C4-2B (cell line): Measurements from ENCODE around the gene SLC9A9.
"Not testable (repeated sequence)": the region's sequence is repeated elsewhere in the genome, so short reads cannot be mapped to it uniquely, and the experiment has no call there.

Experiments
- H3K27ac ChIP-seq: fragments of 450-650 bp; 2 replicates; pipeline ENCODE4 v1.5.1; 2017
- CTCF ChIP-seq: fragments of 450-650 bp; conservative IDR thresholded peaks from 2 replicates; pipeline ENCODE4 v1.5.1; 2017; ENCODE audit warnings: mild to moderate bottlenecking
- ZFX ChIP-seq: fragments of 450-650 bp; IDR thresholded peaks from 2 replicates; pipeline ENCODE4 v1.6.1; 2017

SLC9A9 gene

GRCh38 chr3:143288944-143289343 lies 559.3 kb downstream of the SLC9A9 start:
- no peak for TF ChIP-seq CTCF
- no peak for TF ChIP-seq ZFX
- H3K27ac ChIP-seq, result no peak overlapping the region

GRCh38 chr3:143287403-143287802 lies 560.9 kb downstream of the SLC9A9 start:
- no peak for TF ChIP-seq ZFX
- no peak for TF ChIP-seq CTCF
- no peak overlapping the region for H3K27ac ChIP-seq

- H3K27ac ChIP-seq, result peak overlapping the region; percentile 72
- TF ChIP-seq ZFX (no peak), CTCF (no peak)
These were observed 561.8 kb downstream of the SLC9A9 start for GRCh38 chr3:143286392-143287010.

GRCh38 chr3:143283432-143284128 lies 564.7 kb downstream of the SLC9A9 start:
- H3K27ac ChIP-seq, result peak overlapping the region; percentile 51
- TF ChIP-seq ZFX (no peak), CTCF (no peak)

GRCh38 chr3:143280984-143281383 lies 567.3 kb downstream of the SLC9A9 start:
- H3K27ac ChIP-seq, result no peak overlapping the region
- TF ChIP-seq ZFX (no peak), CTCF (no peak)

- H3K27ac ChIP-seq, result not testable (repeated sequence)
These were observed 568.7 kb downstream of the SLC9A9 start for GRCh38 chr3:143279567-143279966.

GRCh38 chr3:143278721-143279120 lies 569.5 kb downstream of the SLC9A9 start:
- H3K27ac ChIP-seq, result no peak overlapping the region
- TF ChIP-seq ZFX, result no peak
- TF ChIP-seq CTCF, result no peak

GRCh38 chr3:143277531-143277930 lies 570.7 kb downstream of the SLC9A9 start:
- no peak for TF ChIP-seq ZFX
- TF ChIP-seq CTCF, result no peak
- H3K27ac ChIP-seq, result no peak overlapping the region
